Measurements from ENCODE around the gene NPPB.

Gene NPPB

DNA sequence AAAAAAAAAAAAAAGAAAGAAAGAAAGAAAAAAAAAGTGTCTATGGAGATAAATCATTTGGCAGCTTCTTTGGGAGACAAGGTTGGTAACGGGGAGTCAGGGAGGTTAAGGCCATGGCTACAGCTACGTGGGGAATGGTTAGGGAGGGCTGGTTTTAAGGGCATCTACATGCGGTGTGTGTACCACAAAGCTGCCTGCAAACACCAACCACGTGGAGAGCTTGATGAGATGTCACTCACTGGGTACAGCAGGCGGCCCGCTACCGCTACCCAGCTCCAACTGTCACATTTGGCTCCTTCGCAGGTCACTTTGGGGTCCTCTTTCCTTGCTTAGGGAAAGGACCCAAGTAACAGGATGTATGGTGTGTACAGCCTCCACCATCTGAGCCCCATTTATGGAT is 4.2 kb downstream of the NPPB start:
- DNase-seq (ENCODE audit: extremely low read depth, low read depth) = no peak
- TF ChIP-seq, protein P1, sequence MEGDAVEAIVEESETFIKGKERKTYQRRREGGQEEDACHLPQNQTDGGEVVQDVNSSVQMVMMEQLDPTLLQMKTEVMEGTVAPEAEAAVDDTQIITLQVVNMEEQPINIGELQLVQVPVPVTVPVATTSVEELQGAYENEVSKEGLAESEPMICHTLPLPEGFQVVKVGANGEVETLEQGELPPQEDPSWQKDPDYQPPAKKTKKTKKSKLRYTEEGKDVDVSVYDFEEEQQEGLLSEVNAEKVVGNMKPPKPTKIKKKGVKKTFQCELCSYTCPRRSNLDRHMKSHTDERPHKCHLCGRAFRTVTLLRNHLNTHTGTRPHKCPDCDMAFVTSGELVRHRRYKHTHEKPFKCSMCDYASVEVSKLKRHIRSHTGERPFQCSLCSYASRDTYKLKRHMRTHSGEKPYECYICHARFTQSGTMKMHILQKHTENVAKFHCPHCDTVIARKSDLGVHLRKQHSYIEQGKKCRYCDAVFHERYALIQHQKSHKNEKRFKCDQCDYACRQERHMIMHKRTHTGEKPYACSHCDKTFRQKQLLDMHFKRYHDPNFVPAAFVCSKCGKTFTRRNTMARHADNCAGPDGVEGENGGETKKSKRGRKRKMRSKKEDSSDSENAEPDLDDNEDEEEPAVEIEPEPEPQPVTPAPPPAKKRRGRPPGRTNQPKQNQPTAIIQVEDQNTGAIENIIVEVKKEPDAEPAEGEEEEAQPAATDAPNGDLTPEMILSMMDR (IDR thresholded peaks at IDR 0.05; ENCODE audit: low read depth, low read length) = no peak

DNA sequence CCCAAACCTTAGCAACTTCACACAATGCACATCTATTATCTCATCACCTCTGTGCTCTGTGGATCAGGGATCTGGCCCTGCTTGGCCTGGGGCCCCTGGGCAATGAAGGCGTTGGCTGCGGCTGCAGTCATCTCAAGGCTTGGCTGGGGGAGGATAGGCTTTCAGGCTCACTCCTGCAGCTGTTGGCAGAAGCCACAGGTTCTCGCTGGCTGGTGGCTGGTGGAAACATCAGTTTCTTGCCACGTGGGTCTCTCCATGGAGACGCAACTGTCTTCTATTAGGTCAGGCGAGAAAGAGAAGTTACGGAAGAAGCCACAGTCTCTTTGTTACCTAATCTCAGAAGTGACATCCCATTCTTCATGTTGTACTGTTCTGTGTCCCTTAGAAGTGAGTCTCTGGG is 7.6 kb downstream of the NPPB start:
- DNase-seq (ENCODE audit: extremely low read depth, low read depth) = no peak
- TF ChIP-seq, protein P1 (IDR thresholded peaks at IDR 0.05; ENCODE audit: low read depth, low read length) = no peak

DNA sequence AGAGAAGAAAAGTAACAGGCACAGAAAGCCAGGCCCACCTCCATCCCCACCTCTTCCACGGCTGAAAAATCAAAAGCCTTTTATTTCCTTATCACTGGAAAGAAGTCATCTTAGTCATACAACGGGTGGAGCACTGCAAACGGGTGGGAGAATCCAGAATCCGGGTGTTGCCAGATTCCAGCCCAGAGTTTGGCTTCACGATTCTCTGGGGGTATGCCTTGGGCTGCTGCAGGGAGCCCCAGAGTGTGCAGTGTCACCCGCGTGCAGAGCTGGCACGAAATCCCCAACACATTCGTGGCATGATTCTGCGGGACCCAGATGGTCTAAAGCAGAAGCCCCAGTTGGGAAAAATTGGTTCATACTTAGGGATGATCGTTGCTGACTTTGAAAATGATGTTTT is 8.6 kb downstream of the NPPB start:
- TF ChIP-seq, protein P1 (IDR thresholded peaks at IDR 0.05; ENCODE audit: low read depth, low read length) = no peak
- DNase-seq (ENCODE audit: extremely low read depth, low read depth) = no peak

GRCh38 chr1:11848373-11848700 is 10.4 kb downstream of the NPPB start:
- DNase-seq (ENCODE audit: extremely low read depth, low read depth) = no peak
- TF ChIP-seq, protein P1 (IDR thresholded peaks at IDR 0.05; ENCODE audit: low read depth, low read length) = no peak

- TF ChIP-seq, protein P1 (IDR thresholded peaks at IDR 0.05; ENCODE audit: low read depth, low read length) = no peak
- DNase-seq (ENCODE audit: extremely low read depth, low read depth) = peak; percentile 15
These were observed 10.9 kb downstream of the NPPB start, which contains the start of gene NPPA for GRCh38 chr1:11847667-11848372. Gene NPPA (minus strand): TSS chr1:11847783. CDS start chr1:11847684, 99 bp downstream.

DNA sequence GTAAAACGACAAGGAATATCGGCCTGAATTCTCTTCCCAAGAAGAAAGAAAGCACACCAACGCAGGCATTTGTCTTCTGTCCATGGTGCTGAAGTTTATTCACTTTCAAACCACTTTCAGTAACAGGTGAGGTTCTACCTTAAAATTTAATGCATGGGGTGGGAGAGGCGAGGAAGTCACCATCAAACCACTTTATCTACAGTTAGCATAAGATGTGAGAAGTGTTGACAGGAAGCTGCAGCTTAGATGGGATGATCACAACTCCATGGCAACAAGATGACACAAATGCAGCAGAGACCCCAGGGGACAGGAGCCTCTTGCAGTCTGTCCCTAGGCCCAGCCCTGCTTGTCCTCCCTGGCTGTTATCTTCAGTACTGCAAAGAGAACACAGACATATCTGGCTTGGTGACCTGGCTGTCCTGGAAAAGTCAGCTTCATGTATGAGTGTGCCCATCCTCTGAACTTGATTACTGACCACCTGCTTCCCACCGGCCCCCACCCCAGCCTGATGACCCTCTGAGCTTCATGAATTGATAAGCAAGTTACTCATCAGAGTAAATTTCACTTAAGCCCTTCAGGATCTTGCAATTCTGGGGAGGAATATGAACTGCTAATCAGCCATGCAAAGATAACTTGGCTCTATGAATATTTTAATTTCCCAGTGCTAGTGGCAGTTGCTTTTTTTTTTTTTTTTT is 13.0 kb downstream of the NPPB start:
- TF ChIP-seq, protein P1 (IDR thresholded peaks at IDR 0.05; ENCODE audit: low read depth, low read length) = no peak
- no peak for DNase-seq (ENCODE audit: extremely low read depth, low read depth)

Measured in AG09319 (cell line).